Measurements from ENCODE around the gene GPR84. TPM values are rescaled to one million over a fixed set of nuclear protein-coding genes. Genes with fewer than 3 reads are reported as not detected.

GPR84 gene
- total RNA-seq, 1 donor from 2014 or later = not detected

DNA sequence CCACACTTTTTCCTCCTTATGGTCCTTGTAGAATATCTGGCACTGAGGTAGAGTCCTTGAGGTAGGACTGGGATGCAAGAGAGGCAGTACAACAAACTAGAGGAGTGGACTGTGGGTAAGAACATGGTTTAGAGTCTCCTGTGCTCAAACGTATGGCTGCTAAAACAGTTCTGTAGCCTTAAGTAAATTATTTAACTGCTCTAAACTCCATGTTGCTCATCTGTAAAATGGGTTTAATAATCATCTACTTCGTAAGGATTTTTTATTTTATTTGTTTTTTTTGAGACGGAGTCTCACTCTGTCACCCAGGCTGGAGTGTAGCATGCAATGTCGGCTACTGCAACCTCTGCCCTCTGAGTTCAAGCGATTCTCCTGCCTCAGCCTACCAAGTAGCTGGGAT lies 42.9 kb downstream of the GPR84 start:
- Mint-ChIP-seq H3K4me1 (peaks cover 18% of the 10 kb centered on the region), H3K9me3 (no peaks in the 10 kb centered on the region), H3K4me3 (no peak overlapping the region), H3K27ac (ENCODE audit: unreplicated experiment) (no peak overlapping the region), H3K36me3 (ENCODE audit: low read depth) (no peaks in the 10 kb centered on the region), H3K27me3 (ENCODE audit: low read depth) (no peaks in the 10 kb centered on the region)
- no peak for DNase-seq (ENCODE audit: low read depth, low spot score)
- TF ChIP-seq, protein P1, sequence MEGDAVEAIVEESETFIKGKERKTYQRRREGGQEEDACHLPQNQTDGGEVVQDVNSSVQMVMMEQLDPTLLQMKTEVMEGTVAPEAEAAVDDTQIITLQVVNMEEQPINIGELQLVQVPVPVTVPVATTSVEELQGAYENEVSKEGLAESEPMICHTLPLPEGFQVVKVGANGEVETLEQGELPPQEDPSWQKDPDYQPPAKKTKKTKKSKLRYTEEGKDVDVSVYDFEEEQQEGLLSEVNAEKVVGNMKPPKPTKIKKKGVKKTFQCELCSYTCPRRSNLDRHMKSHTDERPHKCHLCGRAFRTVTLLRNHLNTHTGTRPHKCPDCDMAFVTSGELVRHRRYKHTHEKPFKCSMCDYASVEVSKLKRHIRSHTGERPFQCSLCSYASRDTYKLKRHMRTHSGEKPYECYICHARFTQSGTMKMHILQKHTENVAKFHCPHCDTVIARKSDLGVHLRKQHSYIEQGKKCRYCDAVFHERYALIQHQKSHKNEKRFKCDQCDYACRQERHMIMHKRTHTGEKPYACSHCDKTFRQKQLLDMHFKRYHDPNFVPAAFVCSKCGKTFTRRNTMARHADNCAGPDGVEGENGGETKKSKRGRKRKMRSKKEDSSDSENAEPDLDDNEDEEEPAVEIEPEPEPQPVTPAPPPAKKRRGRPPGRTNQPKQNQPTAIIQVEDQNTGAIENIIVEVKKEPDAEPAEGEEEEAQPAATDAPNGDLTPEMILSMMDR (conservative IDR thresholded peaks at IDR 0.05) = no peak

Small RNAs within 50 kb of the gene (microRNA-seq; reads per million reads assigned to microRNA genes)
- 787 reads per million, percentile 79 among the genes with 10 or more reads in this experiment for gene MIR148B

Other genes with a start within 250 kb of the GPR84 start
- 36.9 and 38.6 TPM in 2 replicates for gene SMUG1, start 175.5 kb downstream of the GPR84 start, total RNA-seq
- gene CBX5, start 84.4 kb downstream of the GPR84 start, total RNA-seq = 369 and 401 TPM in 2 replicates
- 3,205 and 3,261 TPM in 2 replicates for gene HNRNPA1, start 83.8 kb downstream of the GPR84 start, total RNA-seq
- gene NFE2, start 63.5 kb downstream of the GPR84 start, total RNA-seq = 0.32 TPM in 1 of 2 replicates, not detected in the other
- 148 and 160 TPM in 2 replicates for gene COPZ1, start 39.4 kb downstream of the GPR84 start, total RNA-seq
- gene ZNF385A, start 20.2 kb upstream of the GPR84 start, total RNA-seq = 20.3 and 20.8 TPM in 2 replicates
- 20.1 and 22.0 TPM in 2 replicates for gene ITGA5, start 54.8 kb upstream of the GPR84 start, total RNA-seq
- gene GTSF1, start 109.1 kb upstream of the GPR84 start, total RNA-seq = not detected in 2 replicates
- 0.19 TPM in 1 of 2 replicates, not detected in the other for gene NCKAP1L, start 133.3 kb upstream of the GPR84 start, total RNA-seq
- gene PDE1B, start 185.1 kb upstream of the GPR84 start, total RNA-seq = 2.9 and 3.5 TPM in 2 replicates
- 9.1 and 10.3 TPM in 2 replicates for gene PPP1R1A, start 224.2 kb upstream of the GPR84 start, total RNA-seq